Stimulated activated CD8-positive, alpha-beta memory T cell treated with anti-CD3 and anti-CD28 coated beads, Interleukin-7, amount 100 ng/mL, for 24 hours (primary cell): Measurements from ENCODE around the gene SMOC1.

Experiments
- DNase-seq: peaks from one replicate; pipeline ENCODE4 v3.0.0-alpha.2; 2020; ENCODE audit warnings: low read depth

Gene SMOC1

GRCh38 chr14:69982886-69983285, 103.7 kb downstream of the SMOC1 start:
- DNase-seq, result no peak

- no peak for DNase-seq
These were observed 104.1 kb downstream of the SMOC1 start for GRCh38 chr14:69983317-69983716.

GRCh38 chr14:69985463-69985862, 106.2 kb downstream of the SMOC1 start:
- DNase-seq, result no peak

GRCh38 chr14:69986336-69986735, 107.1 kb downstream of the SMOC1 start:
- no peak for DNase-seq

GRCh38 chr14:69987406-69988121, 108.3 kb downstream of the SMOC1 start:
- no peak for DNase-seq

GRCh38 chr14:69988979-69989378, 109.8 kb downstream of the SMOC1 start:
- no peak for DNase-seq

- DNase-seq, result no peak
These were observed 110.4 kb downstream of the SMOC1 start for GRCh38 chr14:69989622-69990021.

GRCh38 chr14:69990323-69990722, 111.1 kb downstream of the SMOC1 start:
- DNase-seq, result no peak

- no peak for DNase-seq
These were observed 112.2 kb downstream of the SMOC1 start for GRCh38 chr14:69991422-69991821.

GRCh38 chr14:69992564-69992963, 113.3 kb downstream of the SMOC1 start:
- no peak for DNase-seq

- DNase-seq, result no peak
These were observed 114.1 kb downstream of the SMOC1 start for GRCh38 chr14:69993326-69993725.

GRCh38 chr14:69994002-69994401, 114.8 kb downstream of the SMOC1 start:
- no peak for DNase-seq

- no peak for DNase-seq
These were observed 117.0 kb downstream of the SMOC1 start for GRCh38 chr14:69996216-69996615.

GRCh38 chr14:69997849-69998248, 118.6 kb downstream of the SMOC1 start:
- no peak for DNase-seq

GRCh38 chr14:69999261-69999674, 120.1 kb downstream of the SMOC1 start:
- no peak for DNase-seq

- DNase-seq, result no peak
These were observed 121.4 kb downstream of the SMOC1 start for GRCh38 chr14:70000601-70001000.

- no peak for DNase-seq
These were observed 123.6 kb downstream of the SMOC1 start for GRCh38 chr14:70002589-70003346.

- DNase-seq, result no peak
These were observed 125.6 kb downstream of the SMOC1 start for GRCh38 chr14:70004791-70005190.

GRCh38 chr14:70005281-70005805, 126.1 kb downstream of the SMOC1 start:
- DNase-seq, result no peak

GRCh38 chr14:70006699-70007098, 127.5 kb downstream of the SMOC1 start:
- no peak for DNase-seq

- DNase-seq, result no peak
These were observed 129.4 kb downstream of the SMOC1 start for GRCh38 chr14:70008284-70009262.

GRCh38 chr14:70009961-70010360, 130.7 kb downstream of the SMOC1 start:
- DNase-seq, result no peak
